ENCODE measurements around the gene PRR19.
A peak's percentile ranks its signal among the peaks of the same experiment; 100 is the strongest.

The PRR19 gene

DNA sequence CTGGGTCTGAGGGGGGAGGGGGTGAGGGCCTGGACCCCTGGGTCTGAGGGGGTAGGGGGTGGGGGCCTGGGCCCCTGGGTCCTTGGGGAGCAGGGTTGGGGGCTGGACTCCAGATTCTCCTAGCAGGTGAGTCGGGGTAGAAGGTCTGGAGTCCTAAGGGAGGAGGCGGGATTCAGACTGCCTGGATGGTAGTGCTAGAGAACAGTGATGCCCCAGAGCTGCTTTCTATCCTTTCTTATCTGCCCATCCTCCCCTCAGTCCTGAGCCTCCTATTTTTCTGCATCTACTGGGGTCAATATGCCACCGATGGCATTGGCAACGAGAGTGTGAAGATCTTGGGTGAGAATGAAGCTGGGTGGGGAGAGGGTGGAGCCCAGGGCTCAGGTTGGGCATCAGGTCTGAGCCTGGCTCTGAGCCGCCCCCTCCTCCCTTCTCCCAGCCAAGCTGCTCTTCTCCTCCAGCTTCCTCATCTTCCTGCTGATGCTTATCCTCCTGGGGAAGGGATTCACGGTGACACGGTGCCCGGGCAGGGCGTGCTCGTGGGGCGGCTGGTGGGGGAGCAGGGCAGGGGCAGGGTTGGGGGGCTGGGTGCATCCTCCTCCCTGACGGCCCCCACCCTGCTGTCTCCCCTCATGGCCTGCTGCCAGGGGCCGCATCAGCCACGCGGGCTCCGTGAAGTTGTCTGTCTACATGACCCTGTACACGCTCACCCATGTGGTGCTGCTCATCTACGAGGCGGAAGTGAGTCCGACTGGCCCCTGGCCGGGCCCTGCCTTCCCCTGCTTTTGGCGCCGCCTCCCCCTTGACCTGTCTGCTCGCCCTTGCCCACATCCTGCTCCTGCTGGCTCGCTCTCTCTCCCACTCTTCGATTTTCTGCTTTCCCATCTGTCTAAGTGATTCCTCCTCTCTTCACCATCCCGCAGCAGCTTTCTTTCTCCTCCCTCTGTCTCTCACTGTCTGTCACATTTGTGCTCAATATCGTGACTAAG is 14.6 kb downstream of the PRR19 start:
- H3K4ac ChIP-seq (ENCODE audit: low read length) = no peak overlapping the region
- no peaks in the 10 kb centered on the region for H3K79me1 ChIP-seq (ENCODE audit: low read depth, low read length)
- H3K4me3 ChIP-seq (ENCODE audit: low read length in 2 of 2) = no peak overlapping the region
- H3K4me2 ChIP-seq (ENCODE audit: insufficient read depth, low read length, poor library complexity, severe bottlenecking) = no peak overlapping the region
- no peak overlapping the region for H4K91ac ChIP-seq (ENCODE audit: low read depth, low read length, poor library complexity)
- no peak for DNase-seq (ENCODE audit: low spot score)
- no peak overlapping the region for H4K8ac ChIP-seq (ENCODE audit: low read depth, low read length)
- H3K18ac ChIP-seq (ENCODE audit: low read length) = peak overlapping the region; percentile 57
- H2BK15ac ChIP-seq (ENCODE audit: low read length) = peak overlapping the region; percentile 81
- H2AK5ac ChIP-seq (ENCODE audit: low read depth, low read length) = peak overlapping the region; percentile 49
- no peaks in the 10 kb centered on the region for H3K9me3 ChIP-seq (replicated peaks in 1 of 2; ENCODE audit: control insufficient read depth in 2 of 2, insufficient read depth in 1 of 2, low read depth in 1 of 2, low read length in 2 of 2)
- H2AFZ ChIP-seq (ENCODE audit: low read length) = peak overlapping the region; percentile 56
- WGBS, 2 donors (ENCODE audit: extremely low coverage in 2 of 2, insufficient read length in 2 of 2, insufficient replicate concordance in 1 of 2) = no CpG with 5 or more reads among the region's 28 CpGs
- H3K27me3 ChIP-seq (ENCODE audit: control insufficient read depth in 3 of 3, insufficient read depth in 3 of 3, low read depth in 1 of 3, low read length in 3 of 3) = peaks cover 0 to 23% (median 0%) of the 10 kb centered on the region in 3 experiments
- no peak overlapping the region for H2BK120ac ChIP-seq (ENCODE audit: low read depth, low read length)
- peak overlapping the region; percentile 22 for H2BK5ac ChIP-seq (ENCODE audit: low read length)
- no peak overlapping the region for H3K9ac ChIP-seq (ENCODE audit: low read depth, low read length, poor library complexity)
- peaks cover 5 to 8% of the 10 kb centered on the region in 2 donors for H3K4me1 ChIP-seq (ENCODE audit: control insufficient read depth in 2 of 2, insufficient read depth in 1 of 2, low read depth in 1 of 2, low read length in 2 of 2)
- H3K36me3 ChIP-seq (replicated peaks in 1 of 2; ENCODE audit: control insufficient read depth in 2 of 2, insufficient read depth in 2 of 2, low read length in 2 of 2) = no peaks in the 10 kb centered on the region
- H3K14ac ChIP-seq (ENCODE audit: low read length) = no peak overlapping the region
- H2BK12ac ChIP-seq (ENCODE audit: low read length) = peak overlapping the region; percentile 22
- no peak overlapping the region for H3K27ac ChIP-seq (replicated peaks; ENCODE audit: low read length)
- H3K23ac ChIP-seq (ENCODE audit: low read depth, low read length, poor library complexity) = peak overlapping the region; percentile 75

DNA sequence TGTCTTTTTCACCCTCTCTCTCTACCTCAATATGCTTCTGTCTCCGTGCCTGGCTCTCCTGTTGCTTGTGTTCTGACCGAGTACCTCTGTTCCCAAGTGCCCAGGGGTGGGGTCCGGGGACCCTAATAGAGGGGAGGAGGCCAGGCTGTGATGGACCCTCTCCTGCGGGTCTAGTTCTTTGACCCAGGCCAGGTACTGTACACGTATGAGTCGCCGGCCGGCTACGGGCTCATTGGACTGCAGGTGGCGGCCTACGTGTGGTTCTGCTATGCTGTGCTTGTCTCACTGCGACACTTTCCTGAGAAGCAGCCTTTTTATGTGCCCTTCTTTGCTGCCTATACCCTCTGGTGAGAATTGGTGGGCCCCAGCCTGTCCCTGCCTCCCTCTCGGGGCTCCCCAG is 15.6 kb downstream of the PRR19 start:
- WGBS, 2 donors (ENCODE audit: extremely low coverage in 2 of 2, insufficient read length in 2 of 2, insufficient replicate concordance in 1 of 2) = no CpG with 5 or more reads among the region's 13 CpGs

DNA sequence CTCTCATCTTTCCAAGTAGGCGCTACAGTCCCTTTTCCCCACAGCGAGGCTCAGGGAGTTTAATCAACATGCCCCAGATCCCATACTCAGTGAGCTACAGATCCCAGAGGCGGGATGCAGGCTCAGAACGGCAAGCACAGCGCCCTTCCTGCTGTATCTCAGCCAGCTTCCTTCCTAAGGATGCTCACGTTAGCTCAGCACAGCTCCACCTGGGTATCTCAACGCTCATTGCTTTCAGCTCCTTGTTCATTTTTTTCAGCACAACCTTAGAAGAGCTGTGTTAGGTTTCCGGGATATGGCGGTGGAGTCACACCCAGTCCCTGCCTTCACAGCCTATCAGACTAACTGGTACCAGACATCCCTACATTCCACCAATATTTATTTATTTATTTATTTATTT is 20.4 kb downstream of the PRR19 start:
- DNase-seq (ENCODE audit: low spot score) = no peak
- Histone ChIP-seq H3K23ac (ENCODE audit: low read depth, low read length, poor library complexity) (no peak overlapping the region), H3K14ac (ENCODE audit: low read length) (no peak overlapping the region), H4K91ac (ENCODE audit: low read depth, low read length, poor library complexity) (no peak overlapping the region), H4K8ac (ENCODE audit: low read depth, low read length) (no peak overlapping the region), H2AFZ (ENCODE audit: low read length) (no peak overlapping the region), H3K18ac (ENCODE audit: low read length) (no peak overlapping the region), H3K79me1 (ENCODE audit: low read depth, low read length) (peaks cover 5% of the 10 kb centered on the region), H3K27me3 (ENCODE audit: control insufficient read depth in 3 of 3, insufficient read depth in 3 of 3, low read depth in 1 of 3, low read length in 3 of 3) (peaks cover 4 to 37% (median 14%) of the 10 kb centered on the region in 3 experiments), H3K36me3 (replicated peaks in 1 of 2; ENCODE audit: control insufficient read depth in 2 of 2, insufficient read depth in 2 of 2, low read length in 2 of 2) (no peaks in the 10 kb centered on the region), H3K27ac (replicated peaks; ENCODE audit: low read length) (no peak overlapping the region), H2BK120ac (ENCODE audit: low read depth, low read length) (no peak overlapping the region), H2AK5ac (ENCODE audit: low read depth, low read length) (no peak overlapping the region), H2BK12ac (ENCODE audit: low read length) (no peak overlapping the region), H3K9ac (ENCODE audit: low read depth, low read length, poor library complexity) (no peak overlapping the region), H3K4ac (ENCODE audit: low read length) (no peak overlapping the region), H3K4me1 (ENCODE audit: control insufficient read depth in 2 of 2, insufficient read depth in 1 of 2, low read depth in 1 of 2, low read length in 2 of 2) (peaks cover 1 to 9% of the 10 kb centered on the region in 2 donors), H2BK5ac (ENCODE audit: low read length) (peak overlapping the region; percentile 12), H2BK15ac (ENCODE audit: low read length) (no peak overlapping the region), H3K9me3 (replicated peaks in 1 of 2; ENCODE audit: control insufficient read depth in 2 of 2, insufficient read depth in 1 of 2, low read depth in 1 of 2, low read length in 2 of 2) (no peaks in the 10 kb centered on the region), H3K4me3 (ENCODE audit: low read length in 2 of 2) (no peak overlapping the region), H3K4me2 (ENCODE audit: insufficient read depth, low read length, poor library complexity, severe bottlenecking) (no peak overlapping the region)
- WGBS, 2 donors (ENCODE audit: extremely low coverage in 2 of 2, insufficient read length in 2 of 2, insufficient replicate concordance in 1 of 2) = no CpG with 5 or more reads among the region's 9 CpGs

More for the DNA sequence above, 15.6 kb downstream of the PRR19 start:
- no peak overlapping the region for H3K4ac ChIP-seq (ENCODE audit: low read length)
- H3K4me2 ChIP-seq (ENCODE audit: insufficient read depth, low read length, poor library complexity, severe bottlenecking) = no peak overlapping the region
- peaks cover 5 to 8% of the 10 kb centered on the region in 2 donors for H3K4me1 ChIP-seq (ENCODE audit: control insufficient read depth in 2 of 2, insufficient read depth in 1 of 2, low read depth in 1 of 2, low read length in 2 of 2)
- H2BK15ac ChIP-seq (ENCODE audit: low read length) = no peak overlapping the region
- H3K27me3 ChIP-seq (ENCODE audit: control insufficient read depth in 3 of 3, insufficient read depth in 3 of 3, low read depth in 1 of 3, low read length in 3 of 3) = peaks cover 0 to 31% (median 3%) of the 10 kb centered on the region in 3 experiments
- H3K9ac ChIP-seq (ENCODE audit: low read depth, low read length, poor library complexity) = no peak overlapping the region
- no peak overlapping the region for H4K8ac ChIP-seq (ENCODE audit: low read depth, low read length)
- no peak overlapping the region for H2AFZ ChIP-seq (ENCODE audit: low read length)
- H4K91ac ChIP-seq (ENCODE audit: low read depth, low read length, poor library complexity) = no peak overlapping the region
- H2BK5ac ChIP-seq (ENCODE audit: low read length) = no peak overlapping the region
- no peak overlapping the region for H3K23ac ChIP-seq (ENCODE audit: low read depth, low read length, poor library complexity)
- H2BK12ac ChIP-seq (ENCODE audit: low read length) = no peak overlapping the region
- H3K18ac ChIP-seq (ENCODE audit: low read length) = no peak overlapping the region
- peak overlapping the region; percentile 9 for H2BK120ac ChIP-seq (ENCODE audit: low read depth, low read length)
- no peaks in the 10 kb centered on the region for H3K36me3 ChIP-seq (replicated peaks in 1 of 2; ENCODE audit: control insufficient read depth in 2 of 2, insufficient read depth in 2 of 2, low read length in 2 of 2)
- no peak for DNase-seq (ENCODE audit: low spot score)
- H3K4me3 ChIP-seq (ENCODE audit: low read length in 2 of 2) = no peak overlapping the region
- H3K79me1 ChIP-seq (ENCODE audit: low read depth, low read length) = no peaks in the 10 kb centered on the region
- H2AK5ac ChIP-seq (ENCODE audit: low read depth, low read length) = no peak overlapping the region
- H3K14ac ChIP-seq (ENCODE audit: low read length) = no peak overlapping the region
- H3K9me3 ChIP-seq (replicated peaks in 1 of 2; ENCODE audit: control insufficient read depth in 2 of 2, insufficient read depth in 1 of 2, low read depth in 1 of 2, low read length in 2 of 2) = no peaks in the 10 kb centered on the region
- H3K27ac ChIP-seq (replicated peaks; ENCODE audit: low read length) = no peak overlapping the region

DNA sequence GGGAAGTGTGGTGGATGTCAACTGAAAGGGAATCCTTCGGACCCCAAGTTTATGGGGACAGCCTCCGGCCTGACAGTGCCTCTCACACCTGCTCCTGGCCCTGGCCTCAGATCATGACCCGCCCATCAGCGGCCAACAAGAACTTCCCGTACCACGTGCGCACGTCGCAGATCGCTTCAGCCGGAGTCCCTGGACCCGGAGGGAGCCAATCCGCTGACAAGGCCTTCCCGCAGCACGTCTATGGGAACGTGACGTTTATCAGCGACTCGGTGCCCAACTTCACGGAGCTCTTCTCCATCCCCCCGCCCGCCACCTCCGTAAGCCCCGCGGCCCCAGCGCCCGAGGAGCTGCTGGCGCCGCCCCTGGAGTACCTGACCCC is 21.5 kb downstream of the PRR19 start:
- DNase-seq (ENCODE audit: low spot score) = no peak
- Histone ChIP-seq H4K8ac (ENCODE audit: low read depth, low read length) (no peak overlapping the region), H3K36me3 (replicated peaks in 1 of 2; ENCODE audit: control insufficient read depth in 2 of 2, insufficient read depth in 2 of 2, low read length in 2 of 2) (no peaks in the 10 kb centered on the region), H2AK5ac (ENCODE audit: low read depth, low read length) (peak overlapping the region; percentile 23), H2BK120ac (ENCODE audit: low read depth, low read length) (no peak overlapping the region), H3K4ac (ENCODE audit: low read length) (no peak overlapping the region), H3K4me2 (ENCODE audit: insufficient read depth, low read length, poor library complexity, severe bottlenecking) (no peak overlapping the region), H3K9ac (ENCODE audit: low read depth, low read length, poor library complexity) (peak overlapping the region; percentile 47), H3K27me3 (ENCODE audit: control insufficient read depth in 3 of 3, insufficient read depth in 3 of 3, low read depth in 1 of 3, low read length in 3 of 3) (peaks cover 4 to 37% (median 14%) of the 10 kb centered on the region in 3 experiments), H3K18ac (ENCODE audit: low read length) (peak overlapping the region; percentile 78), H3K14ac (ENCODE audit: low read length) (no peak overlapping the region), H2BK12ac (ENCODE audit: low read length) (no peak overlapping the region), H3K79me1 (ENCODE audit: low read depth, low read length) (peaks cover 5% of the 10 kb centered on the region), H4K91ac (ENCODE audit: low read depth, low read length, poor library complexity) (no peak overlapping the region), H2AFZ (ENCODE audit: low read length) (peak overlapping the region; percentile 90), H2BK15ac (ENCODE audit: low read length) (no peak overlapping the region), H3K27ac (replicated peaks; ENCODE audit: low read length) (no peak overlapping the region), H2BK5ac (ENCODE audit: low read length) (no peak overlapping the region), H3K4me1 (ENCODE audit: control insufficient read depth in 2 of 2, insufficient read depth in 1 of 2, low read depth in 1 of 2, low read length in 2 of 2) (peaks cover 3 to 9% of the 10 kb centered on the region in 2 donors), H3K4me3 (ENCODE audit: low read length in 2 of 2) (no peak overlapping the region), H3K9me3 (replicated peaks in 1 of 2; ENCODE audit: control insufficient read depth in 2 of 2, insufficient read depth in 1 of 2, low read depth in 1 of 2, low read length in 2 of 2) (no peaks in the 10 kb centered on the region), H3K23ac (ENCODE audit: low read depth, low read length, poor library complexity) (peak overlapping the region; percentile 2)
- WGBS, 2 donors (ENCODE audit: extremely low coverage in 2 of 2, insufficient read length in 2 of 2, insufficient replicate concordance in 1 of 2) = no CpG with 5 or more reads among the region's 29 CpGs
